HG02610 (cell line): ENCODE results near the gene CNEP1R1.

ENCODE experiments used
- ATAC-seq: cut with Tn5 transposase; IDR thresholded peaks from one replicate; pipeline ENCODE4 v1.9.1; 2021; ENCODE audit warnings: mild to moderate bottlenecking, moderate library complexity; ENCODE audit not compliant: unreplicated experiment

Gene CNEP1R1

DNA sequence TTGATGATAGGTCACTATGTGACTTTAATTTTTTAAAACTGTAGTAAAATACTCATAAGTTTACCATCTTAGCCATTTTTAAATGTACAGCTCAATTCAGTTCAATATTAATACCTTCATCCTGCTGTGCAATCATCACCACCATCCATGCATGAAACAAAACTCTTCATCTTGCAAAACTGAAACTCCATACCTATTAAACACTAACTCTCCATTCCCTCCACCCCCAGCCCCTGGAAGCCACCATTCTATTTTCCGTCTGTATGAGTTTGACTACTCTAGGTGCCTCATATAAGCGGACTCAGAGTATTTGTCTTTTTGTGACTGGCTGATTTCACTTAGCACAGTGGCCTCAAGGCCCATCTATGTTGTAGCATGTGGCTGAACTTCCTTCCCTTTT is 9.4 kb upstream of the CNEP1R1 start:
- no peak for ATAC-seq

DNA sequence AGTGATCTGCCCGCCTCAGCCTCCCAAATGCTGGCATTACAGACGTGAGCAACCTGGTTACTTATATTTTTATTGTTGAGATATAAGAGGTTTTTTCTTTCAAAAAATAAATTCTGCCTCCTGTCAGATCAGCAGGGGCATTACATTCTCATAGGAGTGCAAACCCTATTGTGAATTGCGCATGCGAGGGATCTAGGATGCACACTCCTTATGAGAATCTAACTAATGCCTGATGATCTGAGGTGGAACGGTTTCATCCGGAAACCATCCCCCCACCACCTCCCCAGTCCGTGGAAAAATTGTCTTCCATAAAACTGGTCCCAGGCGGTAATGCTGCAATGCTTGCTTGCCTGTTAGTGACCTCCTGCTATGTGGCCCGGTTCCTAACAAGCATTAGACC is 7.5 kb upstream of the CNEP1R1 start:
- ATAC-seq: no peak

DNA sequence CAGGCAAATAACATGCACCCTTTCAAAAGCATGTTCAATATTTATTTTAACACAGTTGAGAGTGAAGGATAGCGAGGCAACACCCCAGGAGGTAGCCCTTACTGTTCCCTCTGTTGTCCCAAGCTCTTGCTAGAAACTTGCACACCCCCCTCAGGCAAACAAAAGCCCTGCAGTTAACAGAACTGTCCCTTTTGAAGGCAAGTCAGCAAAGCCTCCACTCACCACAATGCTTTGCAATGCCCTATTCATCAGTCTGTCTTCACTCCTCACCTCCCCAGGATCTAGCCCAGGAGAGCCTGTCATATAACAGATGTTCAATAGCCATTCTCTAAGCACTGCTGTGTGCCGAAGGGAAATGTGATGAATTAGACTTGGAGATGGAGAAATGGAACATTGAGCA is 3.5 kb upstream of the CNEP1R1 start:
- no peak for ATAC-seq

- ATAC-seq: no peak
Measured at GRCh38 chr16:50023641-50024040, 1.4 kb upstream of the CNEP1R1 start.

DNA sequence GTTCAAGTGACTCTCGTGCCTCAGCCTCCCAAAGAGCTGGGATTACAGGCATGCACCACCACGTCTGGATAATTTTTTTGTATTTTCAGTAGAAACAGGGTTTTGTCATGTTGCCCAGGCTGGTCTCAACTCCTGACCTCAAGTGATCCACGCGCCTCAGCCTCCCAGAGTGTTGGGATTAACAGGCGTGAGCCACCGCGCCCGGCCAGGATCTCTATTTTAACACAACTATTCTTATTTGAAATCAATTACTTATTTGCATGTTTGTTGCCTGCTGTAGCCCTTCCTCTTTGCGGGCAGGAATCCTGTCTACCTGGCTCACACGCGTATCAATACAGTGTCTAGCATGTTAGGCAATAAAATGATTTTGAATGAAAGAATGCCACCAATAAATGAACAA is 818 bp upstream of the CNEP1R1 start:
- ATAC-seq: no peak

DNA sequence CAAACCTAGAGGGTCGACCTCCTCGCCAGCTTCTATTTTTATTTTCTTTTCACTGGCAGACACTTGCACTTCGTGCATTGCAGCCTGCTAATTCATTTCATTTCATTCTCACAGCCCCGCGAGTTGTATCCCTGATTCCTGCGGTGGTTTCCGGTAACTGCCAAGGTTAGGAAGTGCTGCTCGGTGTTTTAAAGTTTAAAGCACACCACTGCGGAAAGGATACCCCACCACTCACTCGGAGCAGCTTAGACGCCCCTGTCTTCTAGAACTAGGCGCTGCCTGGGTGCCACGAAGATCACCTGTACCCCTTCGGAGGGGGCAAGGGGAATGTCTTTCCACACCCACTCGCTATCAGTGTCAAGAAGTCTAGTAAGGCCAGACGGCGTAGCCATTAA is 509 bp downstream of the CNEP1R1 start:
- ATAC-seq: no peak

DNA sequence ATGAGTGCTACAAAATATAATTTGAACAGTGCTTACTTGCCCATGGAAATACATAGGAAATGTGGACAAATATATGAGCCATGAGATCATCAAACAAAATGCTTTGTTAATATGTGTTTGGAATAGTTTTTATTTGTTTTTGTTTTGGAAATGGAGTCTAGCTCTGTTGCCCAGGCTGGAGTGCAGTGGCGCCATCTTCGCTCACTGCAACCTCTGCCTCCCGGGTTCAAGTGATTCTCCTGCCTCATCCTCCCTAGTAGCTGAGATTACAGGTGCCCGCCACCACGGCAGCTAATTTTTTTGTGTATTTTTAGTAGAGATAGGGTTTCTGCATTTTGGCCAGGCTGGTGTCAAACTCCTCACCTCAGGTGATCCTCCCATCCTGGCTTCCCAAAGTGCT is 2.8 kb downstream of the CNEP1R1 start:
- no peak for ATAC-seq

DNA sequence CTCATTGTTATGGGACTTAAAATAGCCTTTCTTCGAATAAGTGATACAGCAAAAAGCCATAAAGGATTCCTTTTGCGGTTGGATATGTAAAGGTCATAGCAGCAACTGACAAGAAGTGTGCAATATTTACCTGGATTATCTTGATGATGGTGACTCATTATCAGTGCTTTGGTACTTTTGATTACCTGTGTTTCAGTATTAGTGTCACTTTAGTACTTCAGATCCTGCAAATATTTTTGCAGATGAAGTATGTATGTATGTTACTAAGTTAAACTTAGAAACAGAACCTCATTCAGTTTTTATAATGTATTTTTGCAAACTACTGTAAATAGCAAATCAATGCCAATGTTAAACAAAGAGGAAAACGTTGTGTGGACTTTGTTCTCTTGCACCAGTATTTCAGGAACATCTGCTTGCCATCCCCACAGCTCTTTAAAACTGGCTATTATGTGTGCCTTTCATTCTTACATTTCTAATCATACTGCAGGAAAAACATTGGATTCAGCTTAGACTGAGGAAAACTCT is 10.5 kb downstream of the CNEP1R1 start:
- no peak for ATAC-seq

GRCh38 chr16:50036426-50036825 is 11.4 kb downstream of the CNEP1R1 start:
- ATAC-seq: no peak

DNA sequence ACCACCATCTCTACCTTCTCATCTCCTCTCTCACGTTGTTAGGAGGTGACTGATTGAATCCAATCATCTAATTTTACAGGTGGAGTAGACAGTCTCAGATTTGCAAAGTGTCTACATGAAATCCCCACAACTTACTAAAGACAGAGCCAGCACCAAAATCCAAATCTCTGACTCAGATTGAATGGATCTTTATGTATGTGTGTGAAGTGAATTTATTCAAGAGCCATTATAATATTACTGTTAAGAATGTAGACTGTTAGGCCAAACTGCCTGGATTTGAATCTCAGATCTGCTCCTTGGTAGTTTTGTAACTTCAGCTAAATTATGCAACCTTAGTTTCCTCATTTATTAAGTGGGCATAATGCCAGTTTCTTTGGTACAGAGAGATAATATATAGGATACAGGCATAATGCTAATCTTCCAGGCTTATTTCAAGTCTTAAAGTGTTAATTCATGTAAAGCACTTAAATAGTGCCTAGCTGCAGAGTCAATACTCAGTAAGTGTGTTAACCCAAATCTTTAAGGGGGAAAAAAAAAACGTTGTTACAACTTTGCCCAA is 12.7 kb downstream of the CNEP1R1 start:
- no peak for ATAC-seq

DNA sequence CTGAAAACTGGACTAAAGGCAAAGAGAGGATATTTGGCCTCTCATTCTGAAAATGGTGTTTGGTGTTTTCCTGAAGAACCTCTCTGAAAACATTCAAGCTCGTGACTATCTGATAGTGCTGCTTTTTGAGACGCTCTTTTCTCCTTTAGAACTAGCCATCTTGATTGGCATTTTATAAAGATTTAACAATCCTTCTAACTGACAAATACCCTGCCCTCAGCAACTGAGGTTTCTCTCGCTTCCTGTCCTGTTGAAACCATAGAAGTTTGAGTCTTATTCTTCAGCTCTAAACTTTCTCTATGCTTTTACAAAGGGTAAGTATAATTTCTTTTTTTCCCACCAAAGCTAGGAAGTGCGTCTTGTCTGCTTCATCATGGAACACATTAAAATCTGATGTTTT is 13.3 kb downstream of the CNEP1R1 start:
- no peak for ATAC-seq

- no peak for ATAC-seq
Measured at GRCh38 chr16:50038756-50039529, 13.9 kb downstream of the CNEP1R1 start.

- no peak for ATAC-seq
Measured at GRCh38 chr16:50040018-50040417, 15.0 kb downstream of the CNEP1R1 start.

DNA sequence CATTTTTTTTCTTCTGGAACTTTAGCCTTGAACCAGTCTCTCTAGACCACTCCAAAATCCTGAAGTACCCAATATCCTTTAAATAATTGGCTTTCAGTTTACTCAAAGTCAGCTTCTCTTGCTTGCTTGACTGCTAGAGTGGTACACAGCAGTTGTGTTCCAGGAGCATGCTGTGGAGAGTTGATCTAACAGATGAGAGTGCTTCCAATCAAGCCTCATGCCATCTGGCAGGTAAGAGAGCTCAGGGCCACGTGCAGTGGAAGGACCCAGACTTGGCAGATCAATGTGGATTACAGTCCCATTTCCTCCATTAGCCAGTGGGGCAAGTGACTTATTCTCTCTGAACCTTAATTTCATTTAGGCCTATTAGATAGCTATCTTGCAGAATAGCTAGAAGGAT is 15.7 kb downstream of the CNEP1R1 start:
- no peak for ATAC-seq

- ATAC-seq: no peak
Measured at GRCh38 chr16:50043358-50043757, 18.3 kb downstream of the CNEP1R1 start.

DNA sequence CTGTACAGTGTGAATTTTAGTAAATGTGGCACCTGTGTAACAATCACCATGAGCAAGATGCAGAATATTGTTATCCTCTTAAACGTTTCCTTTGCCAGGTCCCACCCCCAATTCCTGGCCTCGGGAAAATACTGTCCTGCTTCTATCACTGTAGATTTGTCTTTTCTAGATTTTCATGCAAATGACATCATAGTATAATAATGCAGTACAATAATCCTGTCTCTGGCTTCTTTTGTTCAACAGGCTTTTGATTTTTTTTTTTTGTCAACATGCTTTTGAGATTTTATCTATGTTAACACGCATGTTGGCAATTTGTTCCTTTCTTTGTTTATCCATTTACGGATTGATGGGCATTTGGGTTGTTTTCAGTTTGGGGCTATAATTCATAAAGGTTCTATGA is 20.4 kb downstream of the CNEP1R1 start:
- ATAC-seq: no peak

GRCh38 chr16:50046853-50047252 is 21.8 kb downstream of the CNEP1R1 start:
- ATAC-seq: no peak

- no peak for ATAC-seq
Measured at GRCh38 chr16:50047864-50048263, 22.8 kb downstream of the CNEP1R1 start.

GRCh38 chr16:50050802-50051201 is 25.8 kb downstream of the CNEP1R1 start:
- no peak for ATAC-seq

GRCh38 chr16:50056226-50056625 is 31.2 kb downstream of the CNEP1R1 start:
- no peak for ATAC-seq

DNA sequence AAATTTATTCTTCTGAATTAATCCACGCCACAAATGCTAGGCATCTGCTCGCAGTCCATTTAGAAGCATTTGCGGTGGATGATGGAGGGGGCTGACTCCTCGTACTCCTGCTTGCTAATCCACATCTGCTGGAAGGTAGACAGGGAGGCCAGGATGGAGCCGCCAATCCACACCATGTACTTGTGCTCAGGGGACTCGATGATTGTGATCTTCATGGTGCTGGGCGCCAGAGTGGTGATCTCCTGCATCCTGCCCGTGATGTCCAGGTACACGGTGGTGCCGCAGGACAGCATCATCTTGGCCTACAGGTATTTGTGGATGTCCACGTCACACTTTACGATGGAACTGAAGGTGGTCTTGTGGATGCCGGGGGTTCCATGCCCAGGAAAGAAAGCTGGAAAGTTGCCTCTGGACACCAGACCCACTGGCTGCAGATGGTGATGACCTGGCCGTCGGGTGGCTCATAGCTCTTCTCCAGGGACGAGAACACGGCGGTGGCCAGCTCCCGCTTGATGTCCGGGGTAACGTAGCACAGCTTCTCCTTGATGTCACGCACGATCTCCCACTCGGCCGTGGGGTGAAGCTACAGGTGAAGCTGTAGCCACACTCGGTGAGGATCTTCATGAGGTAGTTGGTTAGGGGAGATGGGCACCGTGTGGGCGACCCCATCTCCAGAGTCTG is 33.2 kb downstream of the CNEP1R1 start:
- ATAC-seq: no peak

DNA sequence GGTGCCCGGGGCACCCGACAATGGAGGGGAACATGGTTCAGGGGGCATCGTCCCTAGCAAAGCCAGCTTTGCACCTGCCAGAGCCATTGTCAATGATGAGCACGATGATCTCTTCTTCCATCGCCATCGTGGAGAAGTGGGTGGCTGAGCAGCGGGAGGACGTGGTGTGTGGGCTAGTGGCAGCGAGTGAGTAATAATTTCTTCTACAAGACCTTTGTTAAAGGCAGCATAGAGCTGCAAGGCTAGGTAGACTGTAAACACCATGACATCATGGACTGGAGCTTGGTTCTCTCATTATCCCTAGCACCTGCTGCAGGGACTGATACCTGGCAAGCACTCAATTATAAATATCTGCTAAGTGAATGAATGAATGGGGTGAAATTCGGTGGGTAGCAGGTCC is 34.1 kb downstream of the CNEP1R1 start:
- ATAC-seq: no peak
